ENCODE data around the gene LRRC4C. TPM values are rescaled to one million over a fixed set of nuclear protein-coding genes. Genes with fewer than 3 reads are reported as not detected.

The LRRC4C gene
- total and polyA plus RNA-seq, 4 donors: 0.33 to 5.3 (median 0.43) TPM

- no peak for ATAC-seq (ENCODE audit: insufficient read depth, low FRiP score)
- no peaks in the 10 kb centered on the region for H3K9me3 ChIP-seq (ENCODE audit: control insufficient read depth in 4 of 4, insufficient read depth in 3 of 4, low read length in 3 of 4)
- no peak overlapping the region for H3K9ac ChIP-seq (ENCODE audit: insufficient read depth in 1 of 2, low read length in 2 of 2)
- H3K4me3 ChIP-seq: no peak overlapping the region
- H3K27me3 ChIP-seq (ENCODE audit: control insufficient read depth in 3 of 3, insufficient read depth in 3 of 3, low read length in 2 of 3): peaks cover 0 to 30% (median 0%) of the 10 kb centered on the region in 3 donors
- TF ChIP-seq CTCF (IDR thresholded peaks at IDR 0.05; ENCODE audit: control extremely low read depth, extremely low read depth): no peak
- H3K36me3 ChIP-seq (ENCODE audit: control insufficient read depth in 4 of 4, insufficient read depth in 4 of 4, low read length in 4 of 4): no peaks in the 10 kb centered on the region
- no peak for DNase-seq
- WGBS, 2 donors: 80% methylated on average over 4 of the region's 4 CpGs
- no peak overlapping the region for H3K27ac ChIP-seq (ENCODE audit: low read depth in 1 of 2, low read length in 1 of 2)
- H3K4me1 ChIP-seq (ENCODE audit: control insufficient read depth in 5 of 5, insufficient read depth in 5 of 5, low read length in 5 of 5): no peaks in the 10 kb centered on the region
Observed at GRCh38 chr11:41110527-41110926, 348.9 kb downstream of the LRRC4C start.

DNA sequence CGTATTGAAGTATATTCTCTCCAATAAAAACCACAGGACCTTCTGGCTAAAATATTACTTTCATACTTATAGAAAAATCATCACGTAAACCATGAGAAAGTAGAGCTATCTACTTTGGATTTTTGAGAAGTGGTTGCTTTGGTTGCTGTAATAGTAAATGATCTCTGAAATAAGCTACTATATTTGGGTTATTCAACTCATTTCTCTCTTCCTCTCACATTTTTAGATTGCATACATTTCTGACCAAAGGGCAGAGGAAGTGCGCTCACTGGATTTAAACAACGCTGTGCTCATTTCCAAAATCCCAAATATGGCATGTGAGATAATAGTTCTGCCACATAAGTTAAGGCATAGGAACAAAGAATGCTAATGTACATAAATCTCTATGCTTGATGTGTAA is 357.0 kb downstream of the LRRC4C start:
- Histone ChIP-seq H3K4me1 (ENCODE audit: control insufficient read depth in 5 of 5, insufficient read depth in 5 of 5, low read length in 5 of 5) (no peaks in the 10 kb centered on the region), H3K9me3 (ENCODE audit: control insufficient read depth in 4 of 4, insufficient read depth in 3 of 4, low read length in 3 of 4) (peaks cover 0 to 5% (median 0%) of the 10 kb centered on the region in 4 donors), H3K27me3 (ENCODE audit: control insufficient read depth in 3 of 3, insufficient read depth in 3 of 3, low read length in 2 of 3) (peaks cover 0 to 3% (median 0%) of the 10 kb centered on the region in 3 donors), H3K4me3 (no peak overlapping the region), H3K36me3 (ENCODE audit: control insufficient read depth in 4 of 4, insufficient read depth in 4 of 4, low read length in 4 of 4) (no peaks in the 10 kb centered on the region), H3K9ac (ENCODE audit: insufficient read depth in 1 of 2, low read length in 2 of 2) (no peak overlapping the region), H3K27ac (ENCODE audit: low read depth in 1 of 2, low read length in 1 of 2) (no peak overlapping the region)
- 85 to 86% methylated on average over 4 of the region's 4 CpGs for WGBS, 2 donors
- DNase-seq: no peak
- no peak for ATAC-seq (ENCODE audit: insufficient read depth, low FRiP score)
- no peak for TF ChIP-seq CTCF (IDR thresholded peaks at IDR 0.05; ENCODE audit: control extremely low read depth, extremely low read depth)

DNA sequence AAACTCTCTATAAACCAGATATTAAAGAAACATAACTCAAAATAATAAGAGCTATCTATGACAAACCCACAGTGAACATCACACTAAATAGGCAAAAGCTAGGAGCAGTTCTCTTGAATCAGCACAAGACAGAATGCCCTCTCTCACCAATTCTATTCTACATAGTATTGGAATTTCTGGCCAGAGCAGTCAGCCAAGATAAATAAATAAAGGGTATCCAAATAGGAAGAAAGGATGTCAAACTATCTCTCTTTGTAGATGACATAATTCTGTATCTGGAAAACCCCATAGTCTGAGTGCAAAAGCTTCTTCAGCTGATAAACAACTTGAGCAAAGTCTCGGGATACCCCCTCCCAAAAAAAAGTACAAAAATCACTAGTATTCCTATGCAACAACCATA is 359.8 kb downstream of the LRRC4C start:
- WGBS, 2 donors: 66 to 79% methylated on average over 1 of the region's 1 CpG
- TF ChIP-seq CTCF (IDR thresholded peaks at IDR 0.05; ENCODE audit: control extremely low read depth, extremely low read depth): no peak
- H3K9me3 ChIP-seq (ENCODE audit: control insufficient read depth in 4 of 4, insufficient read depth in 3 of 4, low read length in 3 of 4): peaks cover 0 to 8% (median 0%) of the 10 kb centered on the region in 4 donors
- H3K27ac ChIP-seq (ENCODE audit: low read depth in 1 of 2, low read length in 1 of 2): no peak overlapping the region
- H3K4me3 ChIP-seq: no peak overlapping the region
- no peak for ATAC-seq (ENCODE audit: insufficient read depth, low FRiP score)
- H3K36me3 ChIP-seq (ENCODE audit: control insufficient read depth in 4 of 4, insufficient read depth in 4 of 4, low read length in 4 of 4): no peaks in the 10 kb centered on the region
- H3K9ac ChIP-seq (ENCODE audit: insufficient read depth in 1 of 2, low read length in 2 of 2): no peak overlapping the region
- H3K4me1 ChIP-seq (ENCODE audit: control insufficient read depth in 5 of 5, insufficient read depth in 5 of 5, low read length in 5 of 5): no peaks in the 10 kb centered on the region
- DNase-seq: no peak
- H3K27me3 ChIP-seq (ENCODE audit: control insufficient read depth in 3 of 3, insufficient read depth in 3 of 3, low read length in 2 of 3): peaks cover 0 to 3% (median 0%) of the 10 kb centered on the region in 3 donors

GRCh38 chr11:41085123-41085522 is 374.3 kb downstream of the LRRC4C start:
- ATAC-seq (ENCODE audit: insufficient read depth, low FRiP score): no peak

More at GRCh38 chr11:41085123-41085522, 374.3 kb downstream of the LRRC4C start:
- Histone ChIP-seq H3K4me1 (ENCODE audit: control insufficient read depth in 5 of 5, insufficient read depth in 5 of 5, low read length in 5 of 5) (no peaks in the 10 kb centered on the region), H3K9me3 (ENCODE audit: control insufficient read depth in 4 of 4, insufficient read depth in 3 of 4, low read length in 3 of 4) (no peaks in the 10 kb centered on the region), H3K36me3 (ENCODE audit: control insufficient read depth in 4 of 4, insufficient read depth in 4 of 4, low read length in 4 of 4) (no peaks in the 10 kb centered on the region), H3K27ac (ENCODE audit: low read depth in 1 of 2, low read length in 1 of 2) (no peak overlapping the region), H3K4me3 (no peak overlapping the region), H3K27me3 (ENCODE audit: control insufficient read depth in 3 of 3, insufficient read depth in 3 of 3, low read length in 2 of 3) (peaks cover 0 to 6% (median 0%) of the 10 kb centered on the region in 3 donors), H3K9ac (ENCODE audit: insufficient read depth in 1 of 2, low read length in 2 of 2) (no peak overlapping the region)
- WGBS, 2 donors: 30 to 68% methylated on average over 1 of the region's 1 CpG
- TF ChIP-seq CTCF (IDR thresholded peaks at IDR 0.05; ENCODE audit: control extremely low read depth, extremely low read depth): no peak
- DNase-seq: no peak

Measured in lung (tissue), 12 donors.